Posterior vena cava (tissue), 2 donors: ENCODE results near the gene TMEM219. TPM values are rescaled to one million over a fixed set of nuclear protein-coding genes. Genes with fewer than 3 reads are reported as not detected.

Experiments used
- DNase-seq: peaks from one replicate; pipeline ENCODE4 v3.0.0-alpha.2; 2020; ENCODE audit warnings: low spot score
- intact Hi-C, 2 donors: fragments of 100-400 bp; cut with DNase I; formaldehyde crosslinking; loops; one replicate each; pipeline versions ENCODE4 v1.14.1 to v1.14.2; 2022 to 2023
- total RNA-seq, 2 donors: library from RNA; stranded (reverse); fragmentation: NEBNext Ultra II Directional; extraction: Animal tissue kit (Norgen Biotek cat#: 25700); gene quantifications; one replicate each; pipeline ENCODE4 v1.2.1, GENCODE V29; 2021
- donor health status: DM: yes; HTN: yes; CAD: no.
- donor health status: DM: yes; HTN: yes; CAD: no.

TMEM219 gene
- total RNA-seq, 2 donors from 2014 or later = 58.4 to 80.9 TPM

DNA sequence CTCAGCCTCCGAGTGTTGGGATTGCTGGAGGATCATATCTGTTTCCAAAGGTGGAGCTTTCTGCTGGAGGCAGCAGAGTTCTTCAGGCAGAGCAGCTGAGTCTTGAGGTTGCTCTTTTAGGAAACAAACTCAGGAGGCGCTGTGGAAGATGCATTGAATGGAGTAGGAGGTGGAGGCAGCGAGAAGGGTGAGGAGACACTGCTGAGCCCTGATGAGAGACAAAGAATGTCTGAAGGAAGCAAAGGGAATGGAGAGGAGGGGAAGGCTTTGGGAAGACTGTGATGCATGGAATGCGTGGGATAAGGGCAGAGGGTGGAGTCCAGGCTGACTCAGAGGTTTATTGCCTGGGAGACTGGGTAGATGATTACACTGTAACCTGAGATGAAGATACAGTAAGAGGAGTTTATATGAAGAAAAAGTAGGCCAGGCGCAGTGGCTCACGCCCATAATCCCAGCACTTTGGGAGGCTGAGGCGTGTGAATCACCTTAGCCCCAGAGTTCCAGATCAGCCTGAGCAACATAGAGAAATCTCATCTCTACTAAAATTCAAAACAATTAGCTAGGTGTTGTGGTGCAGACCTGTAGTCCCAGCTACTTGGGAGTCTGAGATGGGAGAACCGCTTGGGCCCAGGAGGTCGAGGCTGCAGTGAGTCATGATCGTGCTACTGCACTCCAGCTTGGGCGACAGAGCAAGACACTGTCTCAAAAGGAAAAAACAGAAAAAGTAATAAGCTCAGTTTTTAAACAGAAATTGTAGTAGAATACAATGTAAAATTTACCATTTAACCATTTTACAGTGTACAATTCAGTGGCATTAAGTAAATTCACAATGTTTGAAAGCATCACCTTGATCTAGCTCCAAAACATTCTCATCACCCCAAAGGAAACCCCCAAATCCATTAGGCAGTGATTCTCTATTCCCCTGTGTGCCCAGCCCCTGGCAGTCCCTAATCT is 17.8 kb upstream of the TMEM219 start:
- intact Hi-C loops = loop anchor here in 1 of 2 donors (10.0 kb wide), 1 partner anchor 69 kb away; no protein-coding TSS in a partner anchor
- peak; percentile 83 for DNase-seq

DNA sequence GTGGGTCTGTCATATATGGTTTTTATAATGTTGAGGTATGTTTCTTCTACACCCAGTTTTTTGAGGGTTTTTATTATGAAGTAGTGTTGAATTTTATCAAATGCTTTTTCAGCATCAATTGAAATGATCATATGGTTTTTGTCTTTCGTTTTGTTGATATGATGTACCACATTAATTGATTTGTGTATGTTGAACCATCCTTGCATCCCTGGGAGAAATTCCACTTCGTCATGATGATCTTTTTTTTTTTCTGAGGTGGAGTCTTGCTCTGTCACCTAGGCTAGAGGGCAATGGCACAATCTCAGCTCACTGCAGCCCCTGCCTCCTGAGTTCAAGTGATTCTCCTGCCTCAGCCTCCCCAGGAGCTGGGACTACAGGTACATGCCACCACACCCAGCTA is 14.0 kb upstream of the TMEM219 start:
- intact Hi-C loops = loop anchor here in 1 of 2 donors (10.0 kb wide), 1 partner anchor 73 kb away; no protein-coding TSS in a partner anchor
- DNase-seq = no peak

DNA sequence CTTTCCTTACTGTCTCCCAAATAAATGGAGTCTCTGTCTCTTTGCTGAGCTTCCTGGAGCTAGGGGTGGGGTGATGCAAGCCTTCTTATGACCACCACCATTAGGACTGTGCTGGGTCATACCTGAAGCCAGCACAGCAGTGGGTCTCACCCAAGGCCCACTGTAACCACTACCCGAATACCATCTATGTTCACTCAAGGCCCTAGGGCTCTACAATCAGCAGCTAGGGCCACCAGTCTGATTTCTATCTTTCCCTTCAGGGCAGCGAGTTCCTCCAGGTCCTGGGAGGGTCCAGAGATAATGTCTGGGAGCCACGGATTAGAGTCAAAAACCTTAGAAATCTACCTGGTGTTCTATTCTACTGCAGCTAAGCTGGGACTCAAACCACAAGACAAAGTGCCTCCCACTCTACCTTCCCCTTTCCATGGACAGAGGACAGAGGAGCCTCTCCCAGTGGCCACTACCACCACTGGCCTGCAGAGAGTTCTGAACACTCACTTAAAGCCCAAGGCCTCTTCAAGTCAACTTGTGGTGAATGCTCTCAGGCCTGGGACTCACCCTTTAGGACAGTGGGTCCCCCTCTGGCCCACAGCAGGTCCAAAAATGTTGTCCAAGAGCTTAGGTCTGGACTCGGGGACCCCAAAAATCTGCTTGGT is 10.9 kb upstream of the TMEM219 start:
- intact Hi-C loops = no loop called here

DNA sequence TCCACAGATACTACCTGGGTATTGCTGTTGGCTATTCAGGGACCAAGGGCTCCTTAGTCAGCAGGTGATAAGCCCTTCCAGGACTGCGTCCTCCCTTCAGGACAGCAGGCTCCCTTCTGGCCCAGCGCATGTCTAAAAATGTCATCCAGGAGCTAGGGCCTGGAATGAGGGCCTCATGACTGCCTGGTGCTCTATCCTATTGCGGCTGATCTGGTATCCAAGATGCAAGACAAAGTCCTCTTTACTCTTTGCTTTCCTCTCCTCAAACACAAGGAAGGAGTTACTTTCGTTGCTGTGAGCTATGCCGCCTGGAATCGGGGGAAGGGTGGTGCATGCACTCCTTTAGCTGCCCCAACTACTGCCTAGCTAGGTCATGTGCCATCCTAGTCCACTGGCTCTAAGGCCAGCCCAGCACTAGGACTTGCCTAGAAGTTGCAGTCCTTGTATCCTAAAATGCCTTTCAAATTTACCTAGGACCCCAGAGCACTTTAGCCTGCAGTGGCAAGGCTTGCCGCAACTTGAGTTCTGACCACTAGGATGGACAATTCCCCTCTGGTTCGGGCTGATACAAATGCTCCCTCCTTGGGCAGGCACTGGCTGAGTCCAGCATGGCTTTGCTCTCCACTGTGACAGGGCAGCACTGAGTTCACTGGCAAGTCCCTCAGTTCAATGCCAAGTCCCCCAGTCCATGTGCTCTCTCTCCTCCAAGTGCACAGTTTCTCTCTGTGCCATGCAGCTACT is 10.1 kb upstream of the TMEM219 start:
- DNase-seq = no peak
- intact Hi-C loops = no loop called here

More for the DNA sequence above, 10.9 kb upstream of the TMEM219 start:
- DNase-seq = no peak

DNA sequence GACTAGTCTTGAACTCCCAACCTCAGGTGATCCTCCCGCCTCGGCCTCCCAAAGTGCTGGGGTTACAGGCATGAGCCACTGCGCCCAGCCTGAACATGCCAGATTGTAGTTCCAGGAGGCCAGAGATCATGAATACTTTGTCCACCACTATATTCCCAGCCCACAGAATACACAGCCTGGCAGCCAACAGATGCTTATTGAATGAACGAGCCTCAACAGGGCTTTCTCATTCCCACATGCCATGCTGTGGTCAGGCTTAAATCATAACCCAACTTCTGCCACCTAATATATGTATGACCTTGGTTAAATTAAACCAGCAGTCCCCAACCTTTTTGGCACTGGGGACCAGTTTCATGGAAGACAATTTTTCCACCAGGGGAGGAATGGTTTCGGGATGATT is 3.1 kb upstream of the TMEM219 start:
- DNase-seq = no peak
- intact Hi-C loops = no loop called here

DNA sequence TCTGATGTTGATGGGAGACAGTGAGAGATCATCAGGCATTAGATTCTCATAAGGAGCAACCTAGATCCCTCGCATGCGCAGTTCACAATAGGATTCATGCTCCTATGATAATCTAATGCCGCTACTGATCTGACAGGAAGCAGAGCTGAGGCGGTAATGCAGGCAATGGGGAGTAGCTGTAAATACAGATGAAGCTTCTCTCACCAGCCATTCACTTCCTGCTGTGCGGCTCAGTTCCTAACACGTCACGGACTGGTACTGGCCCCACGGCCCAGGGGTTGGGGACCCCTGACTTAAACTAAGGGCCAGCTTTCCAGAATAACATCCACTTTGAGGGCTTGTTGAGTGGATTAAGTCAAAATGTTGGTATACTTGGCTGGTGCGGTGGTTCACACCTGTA is 2.6 kb upstream of the TMEM219 start:
- DNase-seq = no peak
- intact Hi-C loops = no loop called here

DNA sequence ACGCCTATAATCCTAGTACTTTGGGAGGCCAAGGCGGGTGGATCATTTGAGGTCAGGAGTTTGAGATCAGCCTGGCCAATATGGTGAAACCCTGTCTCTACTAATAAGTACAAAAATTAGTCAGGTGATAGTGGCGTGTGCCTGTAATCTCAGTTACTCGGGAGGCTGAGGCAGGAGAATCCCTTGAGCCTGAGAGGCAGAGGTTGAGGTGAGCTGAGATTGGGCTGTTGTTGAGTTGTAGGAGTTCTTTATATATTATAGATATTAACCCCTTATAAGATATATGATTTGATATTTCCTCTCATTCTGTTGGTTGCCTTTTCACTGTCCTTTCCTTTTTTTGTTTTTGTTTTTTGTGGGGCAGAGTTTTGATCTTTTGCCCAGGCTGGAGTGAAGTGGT is 2.1 kb upstream of the TMEM219 start:
- peak; percentile 12 for DNase-seq
- intact Hi-C loops = loop anchor here in 1 of 2 donors (5.0 kb wide), 2 partner anchors 33 to 98 kb away; partner anchors contain the start of genes CDIPT and KCTD13

DNA sequence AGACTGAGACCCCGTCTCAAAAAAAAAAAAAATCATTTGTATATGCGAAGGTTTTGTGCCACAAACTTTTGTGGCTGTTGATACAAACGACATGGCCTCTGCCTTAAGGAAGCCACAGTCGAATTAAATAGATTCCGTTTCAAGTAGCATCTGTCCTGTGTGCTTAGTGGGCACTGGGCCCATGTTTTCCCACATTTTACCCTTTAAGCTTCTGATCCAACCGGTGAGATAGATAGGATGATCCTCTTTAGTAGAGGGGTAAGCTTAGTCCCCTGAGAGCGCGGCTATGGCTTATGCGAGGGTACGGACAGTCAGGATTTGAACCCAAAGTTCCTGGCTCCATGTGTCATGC is 776 bp upstream of the TMEM219 start:
- DNase-seq = no peak
- intact Hi-C loops = loop anchor here in 1 of 2 donors (5.0 kb wide), 2 partner anchors 34 to 99 kb away; partner anchors contain the start of genes CDIPT and KCTD13

DNA sequence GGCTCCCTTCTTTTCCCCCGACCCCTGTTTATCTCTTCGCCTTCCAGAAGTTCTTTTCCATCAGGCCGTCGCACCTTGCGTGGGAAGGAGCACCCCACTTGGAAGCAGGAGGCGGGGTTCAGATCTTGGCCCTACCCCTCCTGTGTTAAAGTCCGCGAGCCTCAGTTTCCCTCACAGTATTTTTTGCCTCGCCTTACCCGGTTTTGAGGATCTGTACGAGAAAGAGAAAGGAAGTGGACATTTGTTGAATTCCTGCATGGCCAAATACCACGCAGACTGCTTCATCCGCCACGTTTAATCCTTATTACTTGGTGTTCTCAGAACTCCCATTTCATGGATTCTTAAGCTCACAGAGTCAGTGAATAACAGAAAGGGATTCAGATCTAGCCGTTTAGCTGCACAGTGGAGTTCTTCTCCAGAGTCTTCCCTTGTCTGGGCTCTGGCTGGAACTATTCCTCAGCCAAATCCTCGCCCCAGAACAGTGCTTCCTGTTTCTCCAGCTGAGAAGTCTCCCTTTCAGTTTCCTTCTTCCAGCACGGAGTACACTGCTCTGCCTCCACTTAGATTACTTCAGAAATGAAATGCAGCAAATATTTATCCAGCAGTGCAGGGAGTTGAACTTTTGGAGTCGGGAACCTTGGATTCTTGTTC is 590 bp downstream of the TMEM219 start:
- intact Hi-C loops = loop anchor here in 1 of 2 donors (5.0 kb wide), 2 partner anchors 35 to 100 kb away; partner anchors contain the start of genes CDIPT and KCTD13
- DNase-seq = peak; percentile 28

DNA sequence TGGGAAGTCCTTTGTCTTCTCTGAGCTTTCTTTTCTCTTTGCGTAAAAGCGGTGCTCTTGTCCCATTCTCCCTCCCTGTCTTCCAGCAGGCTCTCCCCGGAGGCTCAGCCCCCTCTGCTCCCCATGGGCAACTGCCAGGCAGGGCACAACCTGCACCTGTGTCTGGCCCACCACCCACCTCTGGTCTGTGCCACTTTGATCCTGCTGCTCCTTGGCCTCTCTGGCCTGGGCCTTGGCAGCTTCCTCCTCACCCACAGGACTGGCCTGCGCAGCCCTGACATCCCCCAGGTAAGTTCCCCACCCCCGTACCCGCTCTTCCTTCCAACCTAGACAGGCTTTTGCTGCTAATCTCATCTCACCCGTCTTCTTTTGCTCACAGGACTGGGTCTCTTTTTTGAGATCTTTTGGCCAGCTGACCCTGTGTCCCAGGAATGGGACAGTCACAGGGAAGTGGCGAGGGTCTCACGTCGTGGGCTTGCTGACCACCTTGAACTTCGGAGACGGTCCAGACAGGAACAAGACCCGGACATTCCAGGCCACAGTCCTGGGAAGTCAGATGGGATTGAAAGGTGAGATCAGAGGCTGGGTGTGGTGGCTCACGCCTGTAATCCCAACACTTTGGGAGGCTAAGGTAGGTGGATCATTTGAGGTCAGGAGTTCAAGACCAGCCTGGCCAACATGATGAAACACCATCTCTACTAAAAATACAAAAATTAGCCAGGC is 1.3 kb downstream of the TMEM219 start:
- intact Hi-C loops = loop anchor here in 1 of 2 donors (5.0 kb wide), 2 partner anchors 36 to 101 kb away; partner anchors contain the start of genes CDIPT and KCTD13

DNA sequence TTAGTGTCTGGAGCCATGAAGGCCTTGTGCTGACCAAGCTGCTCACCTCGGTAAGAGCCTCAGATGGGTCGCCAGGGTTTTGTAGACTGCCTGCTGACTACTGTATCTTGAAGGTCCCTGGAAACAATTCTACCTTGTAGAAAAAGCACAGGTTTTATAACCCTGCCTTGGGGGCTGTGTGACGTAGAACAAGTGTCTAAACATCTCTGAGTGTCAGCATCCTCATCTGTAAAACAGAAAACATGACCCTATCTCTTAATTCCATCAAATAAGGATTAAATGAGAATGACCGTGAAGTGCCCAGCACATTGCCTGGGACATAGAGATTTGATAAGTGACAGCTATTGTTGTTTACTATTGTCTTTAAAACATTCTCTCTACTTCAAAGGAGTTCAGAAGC is 6.3 kb downstream of the TMEM219 start:
- intact Hi-C loops = no loop called here

More for the DNA sequence above, 1.3 kb downstream of the TMEM219 start:
- DNase-seq = peak; percentile 76

DNA sequence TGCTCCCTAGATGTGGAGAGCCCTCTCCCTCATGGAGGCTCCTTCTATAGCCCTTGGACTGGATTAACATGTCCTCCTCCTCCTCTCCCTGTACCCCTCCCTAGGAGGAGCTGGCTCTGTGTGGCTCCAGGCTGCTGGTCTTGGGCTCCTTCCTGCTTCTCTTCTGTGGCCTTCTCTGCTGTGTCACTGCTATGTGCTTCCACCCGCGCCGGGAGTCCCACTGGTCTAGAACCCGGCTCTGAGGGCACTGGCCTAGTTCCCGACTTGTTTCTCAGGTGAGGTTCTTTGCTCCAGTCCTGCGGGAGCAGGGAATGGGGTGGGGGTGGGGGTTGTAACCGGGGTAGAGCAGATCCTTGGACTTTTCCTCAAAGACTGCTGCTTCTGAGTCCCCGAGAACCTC is 9.4 kb downstream of the TMEM219 start:
- intact Hi-C loops = no loop called here
- DNase-seq = peak; percentile 28

More for the DNA sequence above, 6.3 kb downstream of the TMEM219 start:
- DNase-seq = no peak

DNA sequence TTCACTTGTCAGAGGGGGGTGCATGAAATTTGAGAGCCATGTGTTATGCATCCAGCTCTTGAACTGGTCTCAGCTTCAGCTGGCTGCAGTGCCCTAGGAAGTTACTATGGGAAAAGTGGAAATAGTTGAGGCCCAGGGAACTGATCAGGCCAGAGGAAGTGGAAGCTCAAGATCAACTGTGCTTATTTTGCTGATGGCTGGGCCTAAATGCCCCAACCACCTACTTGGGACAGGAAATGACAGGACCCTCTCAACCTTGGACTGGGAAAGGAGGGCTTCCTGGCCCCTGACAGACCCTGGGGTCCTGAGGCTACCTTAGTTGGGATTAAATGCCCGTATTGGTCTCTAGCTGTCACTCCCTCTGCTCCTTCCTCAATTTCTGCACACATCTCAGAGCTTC is 10.6 kb downstream of the TMEM219 start:
- no peak for DNase-seq
- intact Hi-C loops = no loop called here

DNA sequence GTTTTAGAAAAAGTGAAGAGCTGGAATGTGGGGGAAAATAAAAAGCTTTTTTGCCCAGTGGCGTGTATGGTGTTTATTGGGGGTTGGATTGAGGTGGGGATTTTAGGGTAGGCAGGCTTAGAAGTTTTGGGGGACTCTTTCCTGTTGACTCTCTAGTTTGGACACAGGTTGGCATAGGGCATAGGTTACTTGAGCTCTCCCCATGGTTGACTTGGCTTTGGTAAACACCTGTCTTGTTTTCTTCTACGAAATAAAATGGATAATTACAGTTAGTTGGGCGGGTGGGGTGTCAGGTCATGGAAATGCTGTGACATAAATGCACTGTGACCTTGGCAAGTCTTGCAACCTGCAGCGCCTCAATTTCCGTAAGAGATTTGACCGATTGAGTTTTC is 11.1 kb downstream of the TMEM219 start:
- intact Hi-C loops = no loop called here
- DNase-seq = no peak

DNA sequence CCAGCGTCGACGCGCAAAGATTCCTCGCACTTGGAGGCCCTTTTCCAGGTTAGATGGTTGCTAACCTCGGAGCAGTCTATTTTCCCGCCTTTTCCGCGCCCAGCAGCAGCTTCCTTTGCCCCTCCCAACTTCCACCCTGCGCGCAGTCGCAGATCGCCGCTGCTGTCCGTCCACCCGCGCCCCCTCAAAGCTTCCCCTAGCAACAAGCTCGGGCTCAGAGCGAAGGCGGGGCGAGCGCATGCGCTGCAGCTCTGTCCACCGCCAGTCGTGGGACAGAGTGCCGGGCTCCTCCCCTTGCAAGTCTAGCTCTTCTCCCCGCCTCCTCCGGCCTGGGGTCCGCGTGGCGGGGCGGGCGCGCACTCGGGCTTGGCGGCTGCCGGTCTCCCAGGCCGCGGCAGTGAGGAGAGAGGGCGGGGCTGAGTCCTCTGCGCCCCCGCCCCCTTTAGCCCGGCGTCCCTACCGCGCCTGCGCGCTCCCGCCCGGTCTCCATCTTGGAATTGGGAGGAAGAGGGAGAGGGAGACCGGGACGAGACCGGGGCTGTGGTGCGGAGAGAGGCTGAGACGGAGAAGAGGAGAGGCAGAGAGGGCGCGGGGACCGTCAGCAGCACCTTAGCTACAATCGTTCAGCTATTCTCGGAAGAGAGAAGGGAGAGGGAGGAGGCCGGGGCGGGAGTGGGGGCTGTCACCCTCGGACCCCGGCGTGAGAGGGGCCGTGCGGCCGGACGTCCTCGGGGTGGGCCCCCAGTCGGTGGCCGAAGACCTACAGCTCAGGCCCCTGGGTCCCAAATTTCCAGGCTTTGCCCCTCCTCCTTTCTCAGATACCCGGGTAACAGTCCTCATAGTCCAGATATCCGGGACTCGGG is 11.7 kb downstream of the TMEM219 start, which contains the start of gene TAOK2:
Gene TAOK2, plus strand, starts transcription at position 485 of the 863 bp plus-strand sequence. CDS start 3,905 bp downstream, outside the sequence.
- peak; percentile 99 for DNase-seq
- intact Hi-C loops = no loop called here

DNA sequence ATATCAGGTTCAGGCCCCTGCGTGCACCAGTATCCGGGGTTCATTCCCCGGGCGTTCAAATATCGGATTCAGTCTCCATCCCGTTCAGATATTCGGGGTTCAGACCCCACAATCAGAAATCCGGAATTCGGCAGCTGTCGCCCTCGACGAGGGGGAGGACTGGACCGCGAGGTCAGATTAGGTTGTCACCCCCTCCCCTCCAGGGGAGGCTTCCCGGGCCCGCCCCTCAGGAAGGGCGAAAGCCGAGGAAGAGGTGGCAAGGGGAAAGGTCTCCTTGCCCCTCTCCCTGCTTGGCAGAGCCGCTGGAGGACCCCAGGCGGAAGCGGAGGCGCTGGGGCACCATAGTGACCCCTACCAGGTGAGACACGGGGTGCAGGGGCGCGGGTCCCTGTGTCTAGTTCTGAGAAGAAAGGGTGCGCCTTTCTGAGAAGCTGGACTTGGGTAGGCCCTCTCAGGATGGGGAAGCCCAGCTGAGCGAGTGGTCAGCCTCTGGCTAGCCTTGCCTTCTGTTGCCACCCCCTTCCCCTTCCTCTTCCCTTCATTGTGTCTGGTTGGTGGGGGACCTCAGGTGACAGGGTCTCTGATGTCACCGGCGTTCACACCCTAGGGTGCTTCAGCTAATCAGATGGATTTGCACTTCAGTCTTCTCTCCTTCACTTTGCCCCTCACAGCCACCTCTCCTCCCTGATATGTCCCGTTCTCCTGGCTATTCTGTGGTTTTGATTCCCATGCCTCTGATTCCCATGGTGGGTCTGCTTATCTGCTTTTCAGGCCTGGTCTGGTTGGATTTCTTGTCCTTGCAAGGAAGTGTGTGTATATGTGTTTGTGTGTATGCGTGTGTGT is 12.6 kb downstream of the TMEM219 start:
- intact Hi-C loops = no loop called here
- DNase-seq = peak; percentile 88
